HG02610 (cell line): Measurements from ENCODE around the gene DNAH17.

Experiments used
- ATAC-seq: cut with Tn5 transposase; IDR thresholded peaks from one replicate; pipeline ENCODE4 v1.9.1; 2021; ENCODE audit warnings: mild to moderate bottlenecking, moderate library complexity; ENCODE audit not compliant: unreplicated experiment

Gene DNAH17

GRCh38 chr17:78433780-78434335 is 143.3 kb downstream of the DNAH17 start:
- ATAC-seq = no peak

GRCh38 chr17:78433013-78433727 is 144.0 kb downstream of the DNAH17 start:
- no peak for ATAC-seq

- no peak for ATAC-seq
These were observed 144.8 kb downstream of the DNAH17 start for GRCh38 chr17:78432226-78433012.

- no peak for ATAC-seq
These were observed 145.6 kb downstream of the DNAH17 start for GRCh38 chr17:78431692-78431958.

- no peak for ATAC-seq
These were observed 146.1 kb downstream of the DNAH17 start for GRCh38 chr17:78430892-78431691.

- ATAC-seq = no peak
These were observed 147.6 kb downstream of the DNAH17 start for GRCh38 chr17:78429618-78429995.

GRCh38 chr17:78428836-78429617 is 148.2 kb downstream of the DNAH17 start:
- ATAC-seq = no peak

- ATAC-seq = no peak
These were observed 149.1 kb downstream of the DNAH17 start for GRCh38 chr17:78428025-78428575.

- no peak for ATAC-seq
These were observed 150.1 kb downstream of the DNAH17 start for GRCh38 chr17:78427140-78427539.

GRCh38 chr17:78426293-78426879 is 150.8 kb downstream of the DNAH17 start:
- ATAC-seq = no peak

- no peak for ATAC-seq
These were observed 151.8 kb downstream of the DNAH17 start for GRCh38 chr17:78425429-78425828.

- no peak for ATAC-seq
These were observed 153.1 kb downstream of the DNAH17 start for GRCh38 chr17:78423961-78424675.

GRCh38 chr17:78422872-78423588 is 154.2 kb downstream of the DNAH17 start:
- ATAC-seq = no peak

- ATAC-seq = no peak
These were observed 155.0 kb downstream of the DNAH17 start for GRCh38 chr17:78422267-78422605.

- no peak for ATAC-seq
These were observed 155.5 kb downstream of the DNAH17 start for GRCh38 chr17:78421534-78422266.

- no peak for ATAC-seq
These were observed 156.1 kb downstream of the DNAH17 start for GRCh38 chr17:78421084-78421533.

GRCh38 chr17:78419970-78420815 is 157.0 kb downstream of the DNAH17 start:
- ATAC-seq = no peak
